ENCODE measurements around the gene PMEPA1.

Gene PMEPA1

GRCh38 chr20:57600320-57601210, 109.2 kb downstream of the PMEPA1 start:
- no peak for DNase-seq

GRCh38 chr20:57598491-57598890, 111.3 kb downstream of the PMEPA1 start:
- DNase-seq = no peak
